ENCODE results near the gene TSKU. TPM values are rescaled to one million over a fixed set of nuclear protein-coding genes. Genes with fewer than 3 reads are reported as not detected.

TSKU gene
- total RNA-seq, 8 experiments from 2014 or later, result 12.1 to 95.3 (median 23.0) TPM

GRCh38 chr11:76831686-76832310 is 48.6 kb downstream of the TSKU start:
- Histone ChIP-seq H3K4me3 (no peak overlapping the region), H3K27ac (no peak overlapping the region), H3K4me1 (replicated peaks in 1 of 2) (no peaks in the 10 kb centered on the region)
- no peak for ATAC-seq (replicated peaks in 6 of 8)
- in situ Hi-C loops (cut with MboI; ENCODE audit: low pct_unique_long_range_greater_than_20kb in 2 of 9, low sequenced_read_pairs in 9 of 9, unreplicated experiment in 9 of 9), result no loop called here
- 70 to 100% (median 88%) methylated on average over 1 to 4 of the region's 4 CpGs; no CpG with 5 or more reads in 2 of the 10 experiments for WGBS, 10 experiments

GRCh38 chr11:76832361-76832760 is 49.2 kb downstream of the TSKU start:
- no peak for ATAC-seq (replicated peaks in 6 of 8)
- in situ Hi-C loops (cut with MboI; ENCODE audit: low pct_unique_long_range_greater_than_20kb in 2 of 9, low sequenced_read_pairs in 9 of 9, unreplicated experiment in 9 of 9), result no loop called here
- Histone ChIP-seq H3K4me3 (no peak overlapping the region), H3K27ac (no peak overlapping the region), H3K4me1 (replicated peaks in 1 of 2) (peaks cover under 1% of the 10 kb centered on the region in 2 donors)

- ATAC-seq (replicated peaks in 6 of 8), result no peak
- no peak overlapping the region for H3K4me3 ChIP-seq
- in situ Hi-C loops (cut with MboI; ENCODE audit: low pct_unique_long_range_greater_than_20kb in 2 of 9, low sequenced_read_pairs in 9 of 9, unreplicated experiment in 9 of 9), result no loop called here
- peaks cover 4 to 5% of the 10 kb centered on the region in 2 donors for H3K4me1 ChIP-seq (replicated peaks in 1 of 2)
- no peak overlapping the region for H3K27ac ChIP-seq
- 67 to 100% (median 97%) methylated on average over 1 to 3 of the region's 3 CpGs; no CpG with 5 or more reads in 5 of the 10 experiments for WGBS, 10 experiments
Measured at GRCh38 chr11:76834151-76834550, 51.0 kb downstream of the TSKU start.

GRCh38 chr11:76835036-76835435 is 51.9 kb downstream of the TSKU start:
- no peak for ATAC-seq (replicated peaks in 6 of 8)
- H3K27ac ChIP-seq, result no peak overlapping the region
- WGBS, 10 experiments, result 40 to 100% (median 83%) methylated on average over 1 to 2 of the region's 2 CpGs; no CpG with 5 or more reads in 3 of the 10 experiments
- H3K4me3 ChIP-seq, result no peak overlapping the region
- peaks cover 4 to 5% of the 10 kb centered on the region in 2 donors for H3K4me1 ChIP-seq (replicated peaks in 1 of 2)
- in situ Hi-C loops (cut with MboI; ENCODE audit: low pct_unique_long_range_greater_than_20kb in 2 of 9, low sequenced_read_pairs in 9 of 9, unreplicated experiment in 9 of 9), result no loop called here

- peak in 3 of 8 experiments; percentile 82 to 89 (median 87) for ATAC-seq (replicated peaks in 6 of 8)
- 0 to 93% (median 63%) methylated on average over 1 to 4 of the region's 5 CpGs for WGBS, 10 experiments
- in situ Hi-C loops (cut with MboI; ENCODE audit: low pct_unique_long_range_greater_than_20kb in 2 of 9, low sequenced_read_pairs in 9 of 9, unreplicated experiment in 9 of 9), result no loop called here
- peaks cover 4 to 5% of the 10 kb centered on the region in 2 donors for H3K4me1 ChIP-seq (replicated peaks in 1 of 2)
- H3K27ac ChIP-seq, result no peak overlapping the region
- H3K4me3 ChIP-seq, result no peak overlapping the region
Measured at GRCh38 chr11:76835928-76836612, 52.9 kb downstream of the TSKU start.

GRCh38 chr11:76836613-76837291 is 53.6 kb downstream of the TSKU start:
- peak in 1 of 8 experiments; percentile 9 for ATAC-seq (replicated peaks in 6 of 8)
- 57 to 90% (median 73%) methylated on average over 1 to 7 of the region's 11 CpGs; no CpG with 5 or more reads in 3 of the 10 experiments for WGBS, 10 experiments
- peaks cover 4 to 5% of the 10 kb centered on the region in 2 donors for H3K4me1 ChIP-seq (replicated peaks in 1 of 2)
- H3K4me3 ChIP-seq, result no peak overlapping the region
- in situ Hi-C loops (cut with MboI; ENCODE audit: low pct_unique_long_range_greater_than_20kb in 2 of 9, low sequenced_read_pairs in 9 of 9, unreplicated experiment in 9 of 9), result no loop called here
- H3K27ac ChIP-seq, result no peak overlapping the region

- no peak overlapping the region for H3K27ac ChIP-seq
- no peak overlapping the region for H3K4me3 ChIP-seq
- ATAC-seq (replicated peaks in 6 of 8), result peak in 2 of 8 experiments; percentile 9 to 11
- in situ Hi-C loops (cut with MboI; ENCODE audit: low pct_unique_long_range_greater_than_20kb in 2 of 9, low sequenced_read_pairs in 9 of 9, unreplicated experiment in 9 of 9), result no loop called here
- peaks cover 4 to 5% of the 10 kb centered on the region in 2 donors for H3K4me1 ChIP-seq (replicated peaks in 1 of 2)
- WGBS, 10 experiments, result 0 to 92% (median 80%) methylated on average over 1 to 6 of the region's 7 CpGs; no CpG with 5 or more reads in 2 of the 10 experiments
Measured at GRCh38 chr11:76837696-76838677, 54.8 kb downstream of the TSKU start.

GRCh38 chr11:76838678-76839068 is 55.5 kb downstream of the TSKU start:
- ATAC-seq (replicated peaks in 6 of 8), result peak in 6 of 8 experiments; percentile 35 to 73 (median 44)
- Histone ChIP-seq H3K4me1 (replicated peaks in 1 of 2) (peaks cover 4 to 5% of the 10 kb centered on the region in 2 donors), H3K4me3 (no peak overlapping the region), H3K27ac (no peak overlapping the region)
- in situ Hi-C loops (cut with MboI; ENCODE audit: low pct_unique_long_range_greater_than_20kb in 2 of 9, low sequenced_read_pairs in 9 of 9, unreplicated experiment in 9 of 9), result no loop called here
- WGBS, 10 experiments, result 17 to 92% (median 43%) methylated on average over 1 to 3 of the region's 3 CpGs; no CpG with 5 or more reads in 4 of the 10 experiments

GRCh38 chr11:76839311-76839710 is 56.2 kb downstream of the TSKU start:
- no peak overlapping the region for H3K4me3 ChIP-seq
- in situ Hi-C loops (cut with MboI; ENCODE audit: low pct_unique_long_range_greater_than_20kb in 2 of 9, low sequenced_read_pairs in 9 of 9, unreplicated experiment in 9 of 9), result no loop called here
- H3K27ac ChIP-seq, result no peak overlapping the region
- 29 to 83% (median 56%) methylated on average over 1 of the region's 1 CpG; no CpG with 5 or more reads in 6 of the 10 experiments for WGBS, 10 experiments
- peak in 1 of 8 experiments; percentile 5 for ATAC-seq (replicated peaks in 6 of 8)
- H3K4me1 ChIP-seq (replicated peaks in 1 of 2), result peaks cover 4 to 5% of the 10 kb centered on the region in 2 donors

- 50 to 100% (median 93%) methylated on average over 1 to 4 of the region's 4 CpGs; no CpG with 5 or more reads in 1 of the 10 experiments for WGBS, 10 experiments
- Histone ChIP-seq H3K27ac (no peak overlapping the region), H3K4me3 (no peak overlapping the region), H3K4me1 (replicated peaks in 1 of 2) (peaks cover 4 to 5% of the 10 kb centered on the region in 2 donors)
- ATAC-seq (replicated peaks in 6 of 8), result no peak
- in situ Hi-C loops (cut with MboI; ENCODE audit: low pct_unique_long_range_greater_than_20kb in 2 of 9, low sequenced_read_pairs in 9 of 9, unreplicated experiment in 9 of 9), result no loop called here
Measured at GRCh38 chr11:76841923-76842452, 58.8 kb downstream of the TSKU start.

GRCh38 chr11:76843907-76844306 is 60.8 kb downstream of the TSKU start:
- H3K27ac ChIP-seq, result no peak overlapping the region
- in situ Hi-C loops (cut with MboI; ENCODE audit: low pct_unique_long_range_greater_than_20kb in 2 of 9, low sequenced_read_pairs in 9 of 9, unreplicated experiment in 9 of 9), result no loop called here
- ATAC-seq (replicated peaks in 6 of 8), result no peak
- 47 to 100% (median 90%) methylated on average over 2 to 3 of the region's 3 CpGs; no CpG with 5 or more reads in 1 of the 10 experiments for WGBS, 10 experiments
- H3K4me3 ChIP-seq, result no peak overlapping the region
- H3K4me1 ChIP-seq (replicated peaks in 1 of 2), result no peaks in the 10 kb centered on the region

GRCh38 chr11:76844511-76844910 is 61.4 kb downstream of the TSKU start:
- in situ Hi-C loops (cut with MboI; ENCODE audit: low pct_unique_long_range_greater_than_20kb in 2 of 9, low sequenced_read_pairs in 9 of 9, unreplicated experiment in 9 of 9), result no loop called here
- Histone ChIP-seq H3K4me3 (no peak overlapping the region), H3K4me1 (replicated peaks in 1 of 2) (no peaks in the 10 kb centered on the region), H3K27ac (no peak overlapping the region)
- ATAC-seq (replicated peaks in 6 of 8), result no peak
- WGBS, 10 experiments, result 68 to 95% (median 85%) methylated on average over 4 to 10 of the region's 10 CpGs
